Stomach (tissue), 9 donors: ENCODE measurements around the gene ZNF653. TPM values are rescaled to one million over a fixed set of nuclear protein-coding genes. Genes with fewer than 3 reads are reported as not detected.

ENCODE experiments used
- DNase-seq, 2 donors: peaks; one replicate each; pipeline versions ENCODE4 v3.0.0 to v3.0.0-alpha.2; 2013 to 2019
- H3K27ac ChIP-seq, 5 donors: fragments of 200-600 bp in 4 of 5; sonication (generic) in 4 of 5; one replicate each; pipeline ENCODE4 v1.5.1; 2013 to 2019; ENCODE audit warnings: mild to moderate bottlenecking in 1 of 5, moderate library complexity in 1 of 5
- H3K27me3 ChIP-seq, 3 donors: fragments of 200-600 bp; sonication (generic); one replicate each; pipeline ENCODE4 v1.5.1; 2017 to 2019; ENCODE audit warnings: mixed run types in 1 of 3
- H3K36me3 ChIP-seq, 4 donors: fragments of 200-600 bp; sonication (generic); 1 replicate in 3 of 4; 2 replicates in 1 of 4; pipeline ENCODE4 v1.5.1; 2016 to 2019
- H3K4me1 ChIP-seq, 4 donors: fragments of 200-600 bp; sonication (generic); one replicate each; pipeline ENCODE4 v1.5.1; 2016 to 2019
- H3K4me3 ChIP-seq, 4 donors: fragments of 200-600 bp; sonication (generic) in 3 of 4; one replicate each; pipeline ENCODE4 v1.5.1; 2016 to 2019; ENCODE audit warnings: mild to moderate bottlenecking in 1 of 4
- H3K9me3 ChIP-seq, 4 donors: fragments of 200-600 bp; sonication (generic); one replicate each; pipeline ENCODE4 v1.5.1; 2016 to 2019
- EP300 ChIP-seq: sonication (generic); formaldehyde crosslinking; IDR thresholded peaks from one replicate; pipeline ENCODE4 v1.6.1; 2017; ENCODE audit warnings: antibody characterized with exemption
- POLR2A ChIP-seq, 4 donors: fragments of 450-650 bp; IDR thresholded peaks; one replicate each; pipeline ENCODE4 v1.6.1; 2016; ENCODE audit warnings: antibody characterized with exemption in 4 of 4, control low read depth in 2 of 4, mild to moderate bottlenecking in 1 of 4, moderate library complexity in 1 of 4
- POLR2AphosphoS5 ChIP-seq, 3 donors: sonication (generic); formaldehyde crosslinking; IDR thresholded peaks; one replicate each; pipeline ENCODE4 v1.6.1; 2016; ENCODE audit warnings: antibody characterized with exemption in 3 of 3
- WGBS, 5 donors: extraction: QIAGEN DNeasy Blood & Tissue Kit in 3 of 5; methylation state at CpG; one replicate each; pipeline versions ENCODE4 v1.1.5 to v1.1.7; 2013 to 2018; 5-methylcytosine and 5-hydroxymethylcytosine counted together
- intact Hi-C: fragments of 100-400 bp; cut with DNase I; formaldehyde crosslinking; loops from one replicate; pipeline ENCODE4 v1.15.1; 2023; ENCODE audit warnings: low total_unique reads
- polyA plus RNA-seq, 3 donors: library from polyadenylated mRNA; stranded (reverse); fragments of 200-250 nt; gene quantifications; one replicate each; pipeline ENCODE4 v1.2.3, GENCODE V29; 2013
- total RNA-seq, 5 donors: library from RNA; depleted of rRNA; stranded (reverse); fragments of >200 nt; gene quantifications; one replicate each; pipeline versions ENCODE4 v1.1.0 to v1.2.3, GENCODE V29; 2014 to 2016
- TF ChIP-seq, protein P1 (sequence below), 7 experiments: fragments of 450-650 bp in 4 of 7; fragments of 200-600 bp in 3 of 7; sonication (generic) in 3 of 7; IDR thresholded peaks; one replicate each; pipeline ENCODE4 v1.5.1; 2016 to 2019; ENCODE audit warnings: antibody characterized with exemption in 7 of 7, control low read depth in 2 of 7, mild to moderate bottlenecking in 1 of 7
- donor health status: healthy with polysubstance abuse.
- donor health status: Bipolar disorder and iron deficiency.
- donor health status: healthy.

ZNF653 gene
- total and polyA plus RNA-seq, 8 donors, result 6.7 to 99.6 (median 13.9) TPM

GRCh38 chr19:11499220-11499726 is 6.4 kb downstream of the ZNF653 start:
- DNase-seq, result no peak
- Histone ChIP-seq H3K9me3 (no peaks in the 10 kb centered on the region), H3K27ac (no peak overlapping the region), H3K4me3 (no peak overlapping the region), H3K27me3 (no peaks in the 10 kb centered on the region), H3K4me1 (peaks cover 0 to 2% (median under 1%) of the 10 kb centered on the region in 4 donors), H3K36me3 (peaks cover 7 to 72% (median 51%) of the 10 kb centered on the region in 4 donors)
- intact Hi-C loops, result loop anchor here (10.0 kb wide), 1 partner anchor 86 kb away; no protein-coding TSS in a partner anchor
- 77 to 91% (median 89%) methylated on average over 6 of the region's 6 CpGs for WGBS, 5 donors
- TF ChIP-seq, protein P1, sequence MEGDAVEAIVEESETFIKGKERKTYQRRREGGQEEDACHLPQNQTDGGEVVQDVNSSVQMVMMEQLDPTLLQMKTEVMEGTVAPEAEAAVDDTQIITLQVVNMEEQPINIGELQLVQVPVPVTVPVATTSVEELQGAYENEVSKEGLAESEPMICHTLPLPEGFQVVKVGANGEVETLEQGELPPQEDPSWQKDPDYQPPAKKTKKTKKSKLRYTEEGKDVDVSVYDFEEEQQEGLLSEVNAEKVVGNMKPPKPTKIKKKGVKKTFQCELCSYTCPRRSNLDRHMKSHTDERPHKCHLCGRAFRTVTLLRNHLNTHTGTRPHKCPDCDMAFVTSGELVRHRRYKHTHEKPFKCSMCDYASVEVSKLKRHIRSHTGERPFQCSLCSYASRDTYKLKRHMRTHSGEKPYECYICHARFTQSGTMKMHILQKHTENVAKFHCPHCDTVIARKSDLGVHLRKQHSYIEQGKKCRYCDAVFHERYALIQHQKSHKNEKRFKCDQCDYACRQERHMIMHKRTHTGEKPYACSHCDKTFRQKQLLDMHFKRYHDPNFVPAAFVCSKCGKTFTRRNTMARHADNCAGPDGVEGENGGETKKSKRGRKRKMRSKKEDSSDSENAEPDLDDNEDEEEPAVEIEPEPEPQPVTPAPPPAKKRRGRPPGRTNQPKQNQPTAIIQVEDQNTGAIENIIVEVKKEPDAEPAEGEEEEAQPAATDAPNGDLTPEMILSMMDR (IDR thresholded peaks at IDR 0.05), result no peak
- TF ChIP-seq POLR2AphosphoS5 (IDR thresholded peaks at IDR 0.05), result no peak
- TF ChIP-seq POLR2A (IDR thresholded peaks at IDR 0.05), result no peak
- no peak for TF ChIP-seq EP300

DNA sequence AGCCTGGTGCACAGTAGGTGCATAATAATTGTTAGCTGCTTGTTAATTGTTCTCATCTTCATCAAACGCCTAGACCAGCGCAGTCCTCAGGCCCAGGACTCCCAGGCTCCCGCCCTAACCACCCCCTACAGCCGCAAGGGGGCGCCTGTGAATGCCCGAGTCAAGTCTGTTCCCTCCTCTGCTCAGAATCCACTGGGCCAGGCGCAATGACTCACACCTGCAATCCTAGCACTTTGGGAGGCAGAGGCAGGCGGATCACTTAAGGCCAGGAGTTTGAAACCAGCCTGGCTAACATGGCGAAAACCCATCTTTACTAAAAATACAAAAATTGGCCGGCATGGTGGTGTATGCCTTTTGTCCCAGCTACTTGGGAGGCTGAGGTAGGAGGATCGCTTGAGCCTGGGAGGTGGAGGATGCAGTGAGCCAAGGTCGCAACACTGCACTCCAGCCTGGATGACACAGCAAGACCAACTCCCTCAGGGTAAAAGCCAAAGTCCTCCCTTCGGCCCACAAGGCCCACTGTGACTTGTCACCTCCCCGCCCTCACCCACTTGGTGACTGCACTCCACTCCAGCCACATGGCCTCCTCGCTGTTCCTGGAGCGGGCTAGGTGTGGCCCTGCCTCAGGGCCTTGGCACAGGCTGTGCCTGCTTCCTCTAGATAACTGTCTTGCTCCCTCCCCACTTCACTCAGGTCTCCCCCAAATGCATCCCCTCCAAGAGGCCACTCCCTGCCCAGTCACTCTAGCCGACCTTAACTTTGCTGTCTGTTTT is 9.1 kb downstream of the ZNF653 start:
- Histone ChIP-seq H3K27me3 (no peaks in the 10 kb centered on the region), H3K4me3 (no peak overlapping the region), H3K9me3 (no peaks in the 10 kb centered on the region), H3K36me3 (peaks cover 14 to 89% (median 73%) of the 10 kb centered on the region in 4 donors), H3K4me1 (no peaks in the 10 kb centered on the region), H3K27ac (no peak overlapping the region)
- 69 to 89% (median 73%) methylated on average over 11 to 17 of the region's 17 CpGs for WGBS, 5 donors
- intact Hi-C loops, result loop anchor here (10.0 kb wide), 1 partner anchor 88 kb away; no protein-coding TSS in a partner anchor
- DNase-seq, result peak; percentile 76 to 79
- peak in 1 of 3 donors; percentile 32 for TF ChIP-seq POLR2AphosphoS5 (IDR thresholded peaks at IDR 0.05)
- TF ChIP-seq, protein P1 (IDR thresholded peaks at IDR 0.05), result peak in 5 of 7 experiments; percentile 33 to 67 (median 47)
- no peak for TF ChIP-seq EP300

GRCh38 chr19:11495885-11496284 is 9.8 kb downstream of the ZNF653 start:
- Histone ChIP-seq H3K4me3 (no peak overlapping the region), H3K27me3 (no peaks in the 10 kb centered on the region), H3K9me3 (no peaks in the 10 kb centered on the region), H3K4me1 (no peaks in the 10 kb centered on the region), H3K36me3 (peaks cover 14 to 89% (median 77%) of the 10 kb centered on the region in 4 donors), H3K27ac (no peak overlapping the region)
- no peak for DNase-seq
- intact Hi-C loops, result loop anchor here (10.0 kb wide), 1 partner anchor 89 kb away; no protein-coding TSS in a partner anchor
- no peak for TF ChIP-seq POLR2AphosphoS5 (IDR thresholded peaks at IDR 0.05)
- TF ChIP-seq, protein P1 (IDR thresholded peaks at IDR 0.05), result no peak
- 92 to 98% (median 97%) methylated on average over 20 to 22 of the region's 22 CpGs for WGBS, 5 donors

GRCh38 chr19:11495481-11495880 is 10.2 kb downstream of the ZNF653 start:
- WGBS, 5 donors, result 80 to 92% (median 91%) methylated on average over 4 to 10 of the region's 10 CpGs
- TF ChIP-seq POLR2A (IDR thresholded peaks at IDR 0.05), result no peak
- TF ChIP-seq, protein P1 (IDR thresholded peaks at IDR 0.05), result no peak
- Histone ChIP-seq H3K36me3 (peaks cover 14 to 89% (median 79%) of the 10 kb centered on the region in 4 donors), H3K4me1 (no peaks in the 10 kb centered on the region), H3K27ac (no peak overlapping the region), H3K27me3 (no peaks in the 10 kb centered on the region), H3K4me3 (no peak overlapping the region), H3K9me3 (no peaks in the 10 kb centered on the region)
- no peak for DNase-seq
- intact Hi-C loops, result loop anchor here (10.0 kb wide), 1 partner anchor 89 kb away; no protein-coding TSS in a partner anchor
